Cardiac muscle cell (in vitro differentiated cells and primary cell): ENCODE data around the gene DCK. TPM values are rescaled to one million over a fixed set of nuclear protein-coding genes. Genes with fewer than 3 reads are reported as not detected.

Experiments
- DNase-seq, 2 donors: peaks; one replicate each; pipeline versions ENCODE4 v3.0.0 to v3.0.0-alpha.2; 2010 to 2017; ENCODE audit warnings: low read depth in 1 of 2, low spot score in 1 of 2
- H3K27ac ChIP-seq: fragments of 200-600 bp; sonication (generic); 2 replicates; pipeline ENCODE4 v1.5.1; 2016
- H3K27me3 ChIP-seq: fragments of 200-600 bp; sonication (generic); 2 replicates; pipeline ENCODE4 v1.6.0; 2016; ENCODE audit warnings: control low read depth
- H3K36me3 ChIP-seq: fragments of 200-600 bp; sonication (generic); 2 replicates; pipeline ENCODE4 v1.5.1; 2016; ENCODE audit warnings: control low read depth
- H3K4me1 ChIP-seq: fragments of 200-600 bp; sonication (generic); 2 replicates; pipeline ENCODE4 v1.8.1; 2017; ENCODE audit warnings: low read depth, mild to moderate bottlenecking, mixed run types
- H3K4me3 ChIP-seq: fragments of 200-600 bp; sonication (generic); 2 replicates; pipeline ENCODE4 v1.5.1; 2016; ENCODE audit warnings: mild to moderate bottlenecking
- H3K9me3 ChIP-seq: fragments of 200-600 bp; sonication (generic); 2 replicates; pipeline ENCODE4 v1.5.1; 2017; ENCODE audit warnings: low read depth, mild to moderate bottlenecking, control low read depth
- CTCF ChIP-seq: IDR thresholded peaks from 2 replicates; pipeline ENCODE4 v1.5.1; 2012; ENCODE audit warnings: low read depth, mild to moderate bottlenecking, low read length
- polyA plus RNA-seq: library from polyadenylated mRNA; unstranded; fragments of >200 nt; fragmentation: Nextera tagmentation; extraction: Ambion mirVana; gene quantifications from 2 replicates; pipeline ENCODE4 v1.2.1, GENCODE V29; 2016
- total RNA-seq: library from RNA; depleted of rRNA; stranded (reverse); fragments of >200 nt; gene quantifications from 2 replicates; pipeline ENCODE4 v1.2.3, GENCODE V29; 2016

Gene DCK
- total and polyA plus RNA-seq, 2 experiments from 2014 or later, result 10.1 to 13.1 TPM

- H3K27ac ChIP-seq, result peak overlapping the region; percentile 93
These were observed 81.2 kb downstream of the DCK start for GRCh38 chr4:71074452-71075299.

More at GRCh38 chr4:71074452-71075299, 81.2 kb downstream of the DCK start:
- Histone ChIP-seq H3K9me3 (no peaks in the 10 kb centered on the region), H3K4me3 (no peak overlapping the region), H3K36me3 (no peaks in the 10 kb centered on the region), H3K27me3 (no peaks in the 10 kb centered on the region), H3K4me1 (peaks cover 17% of the 10 kb centered on the region)
- peak in 1 of 2 donors; percentile 49 for DNase-seq
- TF ChIP-seq CTCF, result no peak

Other genes with a start within 250 kb of the DCK start
- 84.9 and 90.3 TPM in 2 replicates for gene GRSF1, start 153.8 kb upstream of the DCK start, total RNA-seq
- gene GRSF1, start 153.8 kb upstream of the DCK start, polyA plus RNA-seq, result 153 and 185 TPM in 2 replicates
- gene MOB1B, start 91.3 kb upstream of the DCK start, total RNA-seq, result 9.1 and 22.8 TPM in 2 replicates
- gene MOB1B, start 91.3 kb upstream of the DCK start, polyA plus RNA-seq, result 11.1 and 19.3 TPM in 2 replicates